ENCODE results near the gene ANO4. TPM values are rescaled to one million over a fixed set of nuclear protein-coding genes. Genes with fewer than 3 reads are reported as not detected.

Gene ANO4
- total RNA-seq, 4 donors from 2014 or later = 0.56 to 2.4 (median 1.1) TPM

- no peak for ATAC-seq (ENCODE audit: low FRiP score)
- DNase-seq (ENCODE audit: low spot score) = no peak
- no peak for TF ChIP-seq CTCF (IDR thresholded peaks at IDR 0.05)
Measured at GRCh38 chr12:100851637-100852036, 57.1 kb downstream of the ANO4 start.

GRCh38 chr12:100857418-100857817, 62.8 kb downstream of the ANO4 start:
- ATAC-seq (ENCODE audit: low FRiP score) (no peak), DNase-seq (ENCODE audit: low spot score) (no peak)
- no peak for TF ChIP-seq CTCF (IDR thresholded peaks at IDR 0.05)

- ATAC-seq (ENCODE audit: low FRiP score) = no peak
- no peak for DNase-seq (ENCODE audit: low spot score)
- no peak for TF ChIP-seq CTCF (IDR thresholded peaks at IDR 0.05)
Measured at GRCh38 chr12:100857971-100858370, 63.4 kb downstream of the ANO4 start.

- no peak for ATAC-seq (ENCODE audit: low FRiP score)
- TF ChIP-seq CTCF (IDR thresholded peaks at IDR 0.05) = no peak
Measured at GRCh38 chr12:100858656-100859055, 64.1 kb downstream of the ANO4 start.

GRCh38 chr12:100859063-100859627, 64.6 kb downstream of the ANO4 start:
- no peak for TF ChIP-seq CTCF (IDR thresholded peaks at IDR 0.05)
- ATAC-seq (ENCODE audit: low FRiP score) (no peak), DNase-seq (ENCODE audit: low spot score) (no peak)

More at GRCh38 chr12:100858656-100859055, 64.1 kb downstream of the ANO4 start:
- DNase-seq (ENCODE audit: low spot score) = no peak

- ATAC-seq (ENCODE audit: low FRiP score) (no peak), DNase-seq (ENCODE audit: low spot score) (no peak)
- TF ChIP-seq CTCF (IDR thresholded peaks at IDR 0.05) = no peak
Measured at GRCh38 chr12:100860611-100861010, 66.0 kb downstream of the ANO4 start.

- DNase-seq (ENCODE audit: low spot score) (no peak), ATAC-seq (ENCODE audit: low FRiP score) (no peak)
- no peak for TF ChIP-seq CTCF (IDR thresholded peaks at IDR 0.05)
Measured at GRCh38 chr12:100862676-100863075, 68.1 kb downstream of the ANO4 start.
